H1 (cell line): ENCODE results near the gene SPOCK1.

Experiments
- BACH1 ChIP-seq: IDR thresholded peaks from 2 replicates; pipeline ENCODE4 v1.6.1; 2012; ENCODE audit warnings: low read length, improper control_type of control experiment
- CHD2 ChIP-seq: IDR thresholded peaks from 2 replicates; pipeline ENCODE4 v1.6.1; 2012; ENCODE audit warnings: low read length, improper control_type of control experiment
- EZH2 ChIP-seq: fragments of 200-600 bp; sonication (generic); IDR thresholded peaks from 2 replicates; pipeline ENCODE4 v1.7.1; 2012; ENCODE audit warnings: low read depth, mild to moderate bottlenecking, moderate library complexity, low read length, inconsistent platforms; ENCODE audit not compliant: severe bottlenecking
- POLR2A ChIP-seq, 2 experiments: IDR thresholded peaks; 1 replicate in 1 of 2; 2 replicates in 1 of 2; pipeline ENCODE4 v1.6.1; 2011; ENCODE audit warnings: low read depth in 2 of 2, low read length in 2 of 2, mild to moderate bottlenecking in 2 of 2; ENCODE audit errors: control extremely low read depth in 1 of 2
- POLR2AphosphoS5 ChIP-seq: IDR thresholded peaks from 2 replicates; pipeline ENCODE4 v1.6.1; 2011; ENCODE audit warnings: low read depth, low read length
- RAD21 ChIP-seq, 2 experiments: IDR thresholded peaks in 1 of 2; conservative IDR thresholded peaks in 1 of 2; 2 replicates each; pipeline ENCODE4 v1.6.1; 2011; ENCODE audit warnings: low read depth in 2 of 2, low read length in 2 of 2, improper control_type of control experiment in 1 of 2, inconsistent platforms in 1 of 2, mild to moderate bottlenecking in 1 of 2, moderate library complexity in 1 of 2
- SP2 ChIP-seq: IDR thresholded peaks from 2 replicates; pipeline ENCODE4 v1.6.1; 2012; ENCODE audit warnings: mild to moderate bottlenecking, low read length, inconsistent platforms
- TBP ChIP-seq: IDR thresholded peaks from 2 replicates; pipeline ENCODE4 v1.6.1; 2011; ENCODE audit warnings: low read depth, low read length, improper control_type of control experiment
- TEAD4 ChIP-seq: IDR thresholded peaks from 2 replicates; pipeline ENCODE4 v1.6.1; 2012; ENCODE audit warnings: low read depth, low read length, inconsistent platforms, mixed read lengths
- YY1 ChIP-seq: IDR thresholded peaks from 2 replicates; pipeline ENCODE4 v1.6.1; 2011; ENCODE audit warnings: low read depth, mild to moderate bottlenecking, low read length
- TF ChIP-seq, protein P1 (sequence below), 3 experiments: IDR thresholded peaks; 1 replicate in 2 of 3; 2 replicates in 1 of 3; pipeline versions ENCODE4 v1.5.1 to v1.6.1; 2011; ENCODE audit warnings: low read length in 3 of 3, mild to moderate bottlenecking in 3 of 3, inconsistent platforms in 2 of 3, low read depth in 1 of 3, moderate library complexity in 1 of 3; ENCODE audit not compliant: insufficient read depth in 1 of 3; ENCODE audit errors: control extremely low read depth in 1 of 3
- TF ChIP-seq, protein P2 (sequence below): fragments of 300-600 bp; sonication (generic); IDR thresholded peaks from 2 replicates; pipeline ENCODE4 v1.7.1; 2012; ENCODE audit warnings: low read length, moderate library complexity, mild to moderate bottlenecking, inconsistent platforms; ENCODE audit not compliant: insufficient replicate concordance

- TF ChIP-seq, protein P1, sequence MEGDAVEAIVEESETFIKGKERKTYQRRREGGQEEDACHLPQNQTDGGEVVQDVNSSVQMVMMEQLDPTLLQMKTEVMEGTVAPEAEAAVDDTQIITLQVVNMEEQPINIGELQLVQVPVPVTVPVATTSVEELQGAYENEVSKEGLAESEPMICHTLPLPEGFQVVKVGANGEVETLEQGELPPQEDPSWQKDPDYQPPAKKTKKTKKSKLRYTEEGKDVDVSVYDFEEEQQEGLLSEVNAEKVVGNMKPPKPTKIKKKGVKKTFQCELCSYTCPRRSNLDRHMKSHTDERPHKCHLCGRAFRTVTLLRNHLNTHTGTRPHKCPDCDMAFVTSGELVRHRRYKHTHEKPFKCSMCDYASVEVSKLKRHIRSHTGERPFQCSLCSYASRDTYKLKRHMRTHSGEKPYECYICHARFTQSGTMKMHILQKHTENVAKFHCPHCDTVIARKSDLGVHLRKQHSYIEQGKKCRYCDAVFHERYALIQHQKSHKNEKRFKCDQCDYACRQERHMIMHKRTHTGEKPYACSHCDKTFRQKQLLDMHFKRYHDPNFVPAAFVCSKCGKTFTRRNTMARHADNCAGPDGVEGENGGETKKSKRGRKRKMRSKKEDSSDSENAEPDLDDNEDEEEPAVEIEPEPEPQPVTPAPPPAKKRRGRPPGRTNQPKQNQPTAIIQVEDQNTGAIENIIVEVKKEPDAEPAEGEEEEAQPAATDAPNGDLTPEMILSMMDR (IDR thresholded peaks at IDR 0.05; ENCODE audit: control extremely low read depth in 1 of 3, insufficient read depth in 1 of 3, low read depth in 1 of 3, low read length in 3 of 3): no peak
- TF ChIP-seq TBP (no peak), EZH2 (no peak), SP2 (no peak), CHD2 (no peak), POLR2A (IDR thresholded peaks at IDR 0.05; ENCODE audit: control extremely low read depth in 1 of 2, low read depth in 2 of 2, low read length in 2 of 2) (no peak), POLR2AphosphoS5 (no peak), TEAD4 (no peak), BACH1 (no peak), YY1 (no peak), RAD21 (IDR thresholded peaks at IDR 0.05 in 1 of 2, conservative IDR thresholded peaks at IDR 0.05 in 1 of 2; ENCODE audit: low read depth in 2 of 2, low read length in 2 of 2) (no peak)
- TF ChIP-seq, protein P2, sequence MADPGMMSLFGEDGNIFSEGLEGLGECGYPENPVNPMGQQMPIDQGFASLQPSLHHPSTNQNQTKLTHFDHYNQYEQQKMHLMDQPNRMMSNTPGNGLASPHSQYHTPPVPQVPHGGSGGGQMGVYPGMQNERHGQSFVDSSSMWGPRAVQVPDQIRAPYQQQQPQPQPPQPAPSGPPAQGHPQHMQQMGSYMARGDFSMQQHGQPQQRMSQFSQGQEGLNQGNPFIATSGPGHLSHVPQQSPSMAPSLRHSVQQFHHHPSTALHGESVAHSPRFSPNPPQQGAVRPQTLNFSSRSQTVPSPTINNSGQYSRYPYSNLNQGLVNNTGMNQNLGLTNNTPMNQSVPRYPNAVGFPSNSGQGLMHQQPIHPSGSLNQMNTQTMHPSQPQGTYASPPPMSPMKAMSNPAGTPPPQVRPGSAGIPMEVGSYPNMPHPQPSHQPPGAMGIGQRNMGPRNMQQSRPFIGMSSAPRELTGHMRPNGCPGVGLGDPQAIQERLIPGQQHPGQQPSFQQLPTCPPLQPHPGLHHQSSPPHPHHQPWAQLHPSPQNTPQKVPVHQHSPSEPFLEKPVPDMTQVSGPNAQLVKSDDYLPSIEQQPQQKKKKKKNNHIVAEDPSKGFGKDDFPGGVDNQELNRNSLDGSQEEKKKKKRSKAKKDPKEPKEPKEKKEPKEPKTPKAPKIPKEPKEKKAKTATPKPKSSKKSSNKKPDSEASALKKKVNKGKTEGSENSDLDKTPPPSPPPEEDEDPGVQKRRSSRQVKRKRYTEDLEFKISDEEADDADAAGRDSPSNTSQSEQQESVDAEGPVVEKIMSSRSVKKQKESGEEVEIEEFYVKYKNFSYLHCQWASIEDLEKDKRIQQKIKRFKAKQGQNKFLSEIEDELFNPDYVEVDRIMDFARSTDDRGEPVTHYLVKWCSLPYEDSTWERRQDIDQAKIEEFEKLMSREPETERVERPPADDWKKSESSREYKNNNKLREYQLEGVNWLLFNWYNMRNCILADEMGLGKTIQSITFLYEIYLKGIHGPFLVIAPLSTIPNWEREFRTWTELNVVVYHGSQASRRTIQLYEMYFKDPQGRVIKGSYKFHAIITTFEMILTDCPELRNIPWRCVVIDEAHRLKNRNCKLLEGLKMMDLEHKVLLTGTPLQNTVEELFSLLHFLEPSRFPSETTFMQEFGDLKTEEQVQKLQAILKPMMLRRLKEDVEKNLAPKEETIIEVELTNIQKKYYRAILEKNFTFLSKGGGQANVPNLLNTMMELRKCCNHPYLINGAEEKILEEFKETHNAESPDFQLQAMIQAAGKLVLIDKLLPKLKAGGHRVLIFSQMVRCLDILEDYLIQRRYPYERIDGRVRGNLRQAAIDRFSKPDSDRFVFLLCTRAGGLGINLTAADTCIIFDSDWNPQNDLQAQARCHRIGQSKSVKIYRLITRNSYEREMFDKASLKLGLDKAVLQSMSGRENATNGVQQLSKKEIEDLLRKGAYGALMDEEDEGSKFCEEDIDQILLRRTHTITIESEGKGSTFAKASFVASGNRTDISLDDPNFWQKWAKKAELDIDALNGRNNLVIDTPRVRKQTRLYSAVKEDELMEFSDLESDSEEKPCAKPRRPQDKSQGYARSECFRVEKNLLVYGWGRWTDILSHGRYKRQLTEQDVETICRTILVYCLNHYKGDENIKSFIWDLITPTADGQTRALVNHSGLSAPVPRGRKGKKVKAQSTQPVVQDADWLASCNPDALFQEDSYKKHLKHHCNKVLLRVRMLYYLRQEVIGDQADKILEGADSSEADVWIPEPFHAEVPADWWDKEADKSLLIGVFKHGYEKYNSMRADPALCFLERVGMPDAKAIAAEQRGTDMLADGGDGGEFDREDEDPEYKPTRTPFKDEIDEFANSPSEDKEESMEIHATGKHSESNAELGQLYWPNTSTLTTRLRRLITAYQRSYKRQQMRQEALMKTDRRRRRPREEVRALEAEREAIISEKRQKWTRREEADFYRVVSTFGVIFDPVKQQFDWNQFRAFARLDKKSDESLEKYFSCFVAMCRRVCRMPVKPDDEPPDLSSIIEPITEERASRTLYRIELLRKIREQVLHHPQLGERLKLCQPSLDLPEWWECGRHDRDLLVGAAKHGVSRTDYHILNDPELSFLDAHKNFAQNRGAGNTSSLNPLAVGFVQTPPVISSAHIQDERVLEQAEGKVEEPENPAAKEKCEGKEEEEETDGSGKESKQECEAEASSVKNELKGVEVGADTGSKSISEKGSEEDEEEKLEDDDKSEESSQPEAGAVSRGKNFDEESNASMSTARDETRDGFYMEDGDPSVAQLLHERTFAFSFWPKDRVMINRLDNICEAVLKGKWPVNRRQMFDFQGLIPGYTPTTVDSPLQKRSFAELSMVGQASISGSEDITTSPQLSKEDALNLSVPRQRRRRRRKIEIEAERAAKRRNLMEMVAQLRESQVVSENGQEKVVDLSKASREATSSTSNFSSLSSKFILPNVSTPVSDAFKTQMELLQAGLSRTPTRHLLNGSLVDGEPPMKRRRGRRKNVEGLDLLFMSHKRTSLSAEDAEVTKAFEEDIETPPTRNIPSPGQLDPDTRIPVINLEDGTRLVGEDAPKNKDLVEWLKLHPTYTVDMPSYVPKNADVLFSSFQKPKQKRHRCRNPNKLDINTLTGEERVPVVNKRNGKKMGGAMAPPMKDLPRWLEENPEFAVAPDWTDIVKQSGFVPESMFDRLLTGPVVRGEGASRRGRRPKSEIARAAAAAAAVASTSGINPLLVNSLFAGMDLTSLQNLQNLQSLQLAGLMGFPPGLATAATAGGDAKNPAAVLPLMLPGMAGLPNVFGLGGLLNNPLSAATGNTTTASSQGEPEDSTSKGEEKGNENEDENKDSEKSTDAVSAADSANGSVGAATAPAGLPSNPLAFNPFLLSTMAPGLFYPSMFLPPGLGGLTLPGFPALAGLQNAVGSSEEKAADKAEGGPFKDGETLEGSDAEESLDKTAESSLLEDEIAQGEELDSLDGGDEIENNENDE: no peak
Measured at GRCh38 chr5:137268646-137269045, 230.5 kb downstream of the SPOCK1 start.
